Omental fat pad (tissue), 4 donors: ENCODE results near the gene NKX1-1. TPM values are rescaled to one million over a fixed set of nuclear protein-coding genes. Genes with fewer than 3 reads are reported as not detected.

Experiments used
- ATAC-seq: fragments of 150-250 bp; one replicate; pipeline ENCODE4 v1.9.1; 2016; ENCODE audit warnings: mild to moderate bottlenecking, moderate library complexity; ENCODE audit not compliant: low FRiP score
- DNase-seq: peaks from one replicate; pipeline ENCODE4 v3.0.0-alpha.2; 2019; ENCODE audit warnings: low spot score
- total RNA-seq, 4 donors: library from RNA; depleted of rRNA; stranded (reverse); fragments of >200 nt; gene quantifications; one replicate each; pipeline ENCODE4 v1.1.0, GENCODE V29; 2016
- TF ChIP-seq, protein P1 (sequence below), 3 donors: fragments of 450-650 bp; IDR thresholded peaks; one replicate each; pipeline ENCODE4 v1.5.1; 2016 to 2017; ENCODE audit warnings: antibody characterized with exemption in 3 of 3, mild to moderate bottlenecking in 3 of 3, moderate library complexity in 2 of 3

Gene NKX1-1
- total RNA-seq, 4 donors from 2014 or later, result not detected

- DNase-seq (no peak), ATAC-seq (no peak)
- TF ChIP-seq, protein P1, sequence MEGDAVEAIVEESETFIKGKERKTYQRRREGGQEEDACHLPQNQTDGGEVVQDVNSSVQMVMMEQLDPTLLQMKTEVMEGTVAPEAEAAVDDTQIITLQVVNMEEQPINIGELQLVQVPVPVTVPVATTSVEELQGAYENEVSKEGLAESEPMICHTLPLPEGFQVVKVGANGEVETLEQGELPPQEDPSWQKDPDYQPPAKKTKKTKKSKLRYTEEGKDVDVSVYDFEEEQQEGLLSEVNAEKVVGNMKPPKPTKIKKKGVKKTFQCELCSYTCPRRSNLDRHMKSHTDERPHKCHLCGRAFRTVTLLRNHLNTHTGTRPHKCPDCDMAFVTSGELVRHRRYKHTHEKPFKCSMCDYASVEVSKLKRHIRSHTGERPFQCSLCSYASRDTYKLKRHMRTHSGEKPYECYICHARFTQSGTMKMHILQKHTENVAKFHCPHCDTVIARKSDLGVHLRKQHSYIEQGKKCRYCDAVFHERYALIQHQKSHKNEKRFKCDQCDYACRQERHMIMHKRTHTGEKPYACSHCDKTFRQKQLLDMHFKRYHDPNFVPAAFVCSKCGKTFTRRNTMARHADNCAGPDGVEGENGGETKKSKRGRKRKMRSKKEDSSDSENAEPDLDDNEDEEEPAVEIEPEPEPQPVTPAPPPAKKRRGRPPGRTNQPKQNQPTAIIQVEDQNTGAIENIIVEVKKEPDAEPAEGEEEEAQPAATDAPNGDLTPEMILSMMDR (IDR thresholded peaks at IDR 0.05), result no peak
Measured at GRCh38 chr4:1367230-1367935, 38.9 kb downstream of the NKX1-1 start.

GRCh38 chr4:1366371-1367229, 39.6 kb downstream of the NKX1-1 start:
- DNase-seq (no peak), ATAC-seq (no peak)
- TF ChIP-seq, protein P1 (IDR thresholded peaks at IDR 0.05), result no peak

DNA sequence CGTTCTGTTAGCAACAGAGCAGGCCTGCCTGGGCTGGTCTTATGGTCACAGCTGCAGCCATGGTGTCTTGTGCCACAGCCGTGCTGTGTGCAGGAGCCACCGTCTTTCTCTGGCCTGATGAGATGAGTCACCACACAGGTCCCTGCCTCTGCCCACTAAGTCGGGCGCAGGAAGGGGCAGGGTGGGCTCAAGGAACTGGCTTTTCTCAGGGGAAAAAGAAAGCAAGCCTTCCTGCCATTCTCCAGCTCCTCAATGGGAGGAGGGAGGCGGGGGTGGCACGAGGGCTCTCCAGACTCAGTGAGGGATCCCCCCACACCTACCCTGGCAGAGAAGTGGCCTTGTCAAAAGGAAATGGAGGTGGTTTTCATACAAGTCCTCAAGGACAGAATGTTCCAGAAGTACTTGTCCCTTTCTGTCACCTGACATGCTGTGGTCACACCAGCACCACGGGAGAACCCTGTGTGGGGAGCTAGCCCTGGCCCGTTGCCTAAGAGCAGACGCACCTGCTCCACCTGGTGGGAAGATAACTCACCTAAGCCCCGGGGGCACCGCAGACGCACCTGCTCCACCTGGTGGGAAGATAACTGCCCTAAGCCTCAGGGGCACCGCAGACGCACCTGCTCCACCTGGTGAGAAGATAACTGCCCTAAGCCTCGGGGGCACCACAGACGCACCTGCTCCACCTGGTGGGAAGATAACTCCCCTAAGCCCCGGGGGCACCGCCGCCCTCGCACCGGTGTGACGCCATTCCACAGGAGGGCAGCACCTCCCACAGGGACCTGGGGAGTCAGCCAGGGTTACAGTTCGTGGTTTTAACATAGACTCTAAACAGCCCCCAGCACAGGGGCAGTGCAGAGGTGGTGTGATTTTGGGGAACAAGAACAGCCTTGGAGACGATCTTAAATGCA, 40.7 kb downstream of the NKX1-1 start:
- TF ChIP-seq, protein P1 (IDR thresholded peaks at IDR 0.05), result no peak
- ATAC-seq, result no peak
- no peak for DNase-seq

GRCh38 chr4:1364748-1365147, 41.5 kb downstream of the NKX1-1 start:
- ATAC-seq, result no peak
- TF ChIP-seq, protein P1 (IDR thresholded peaks at IDR 0.05), result no peak
- DNase-seq, result no peak

- DNase-seq (no peak), ATAC-seq (no peak)
- TF ChIP-seq, protein P1 (IDR thresholded peaks at IDR 0.05), result no peak
Measured at GRCh38 chr4:1364217-1364616, 42.0 kb downstream of the NKX1-1 start.

- no peak for ATAC-seq
- TF ChIP-seq, protein P1 (IDR thresholded peaks at IDR 0.05), result no peak
- DNase-seq, result no peak
Measured at GRCh38 chr4:1363513-1363912, 42.7 kb downstream of the NKX1-1 start.
